GM23248 (cell line): ENCODE data around the gene TCF25. TPM values are rescaled to one million over a fixed set of nuclear protein-coding genes. Genes with fewer than 3 reads are reported as not detected.
A peak's percentile ranks its signal among the peaks of the same experiment; 100 is the strongest.
"Not testable (repeated sequence)": the region's sequence is repeated elsewhere in the genome, so short reads cannot be mapped to it uniquely, and the experiment has no call there.

Experiments
- DNase-seq: peaks from one replicate; pipeline ENCODE4 v3.0.0-alpha.2; 2015
- H2AFZ ChIP-seq: fragments of 200-600 bp; sonication (generic); 2 replicates; pipeline ENCODE4 v1.6.1; 2016; ENCODE audit warnings: antibody characterized with exemption
- H3F3A ChIP-seq: fragments of 200-600 bp; sonication (generic); 2 replicates; pipeline ENCODE4 v1.6.1; 2016; ENCODE audit warnings: mild to moderate bottlenecking, antibody characterized with exemption, mixed run types; ENCODE audit not compliant: insufficient read depth
- H3K27ac ChIP-seq: fragments of 200-600 bp; sonication (generic); 2 replicates; pipeline ENCODE4 v1.5.1; 2016; ENCODE audit warnings: mild to moderate bottlenecking
- H3K27me3 ChIP-seq: fragments of 200-600 bp; sonication (generic); replicated peaks from 2 replicates; pipeline ENCODE4 v1.6.1; 2016; ENCODE audit warnings: mild to moderate bottlenecking; ENCODE audit not compliant: insufficient read depth
- H3K36me3 ChIP-seq: fragments of 200-600 bp; sonication (generic); 2 replicates; pipeline ENCODE4 v1.6.1; 2016; ENCODE audit warnings: low read depth, mild to moderate bottlenecking
- H3K4me1 ChIP-seq: fragments of 200-600 bp; sonication (generic); 2 replicates; pipeline ENCODE4 v1.6.1; 2016; ENCODE audit warnings: mild to moderate bottlenecking; ENCODE audit not compliant: insufficient read depth
- H3K4me2 ChIP-seq: fragments of 200-600 bp; sonication (generic); one replicate; pipeline ENCODE4 v1.6.1; 2016; ENCODE audit warnings: mild to moderate bottlenecking; ENCODE audit not compliant: unreplicated experiment
- H3K4me3 ChIP-seq: fragments of 200-600 bp; sonication (generic); 2 replicates; pipeline ENCODE4 v1.5.1; 2016; ENCODE audit warnings: mild to moderate bottlenecking
- H3K79me2 ChIP-seq: fragments of 200-600 bp; sonication (generic); 2 replicates; pipeline ENCODE4 v1.6.1; 2016; ENCODE audit warnings: mild to moderate bottlenecking; ENCODE audit not compliant: insufficient read depth
- H3K9ac ChIP-seq: fragments of 200-600 bp; sonication (generic); 2 replicates; pipeline ENCODE4 v1.6.1; 2016; ENCODE audit warnings: mild to moderate bottlenecking
- H3K9me2 ChIP-seq: fragments of 200-600 bp; sonication (generic); 2 replicates; pipeline ENCODE4 v1.6.1; 2016; ENCODE audit warnings: mixed run types, mild to moderate bottlenecking, moderate library complexity; ENCODE audit not compliant: insufficient read depth
- H3K9me3 ChIP-seq: fragments of 200-600 bp; sonication (generic); one replicate; pipeline ENCODE4 v1.6.1; 2017; ENCODE audit warnings: low read depth
- H4K20me1 ChIP-seq: fragments of 200-600 bp; sonication (generic); 2 replicates; pipeline ENCODE4 v1.6.0; 2016; ENCODE audit not compliant: insufficient read depth
- EZH2 ChIP-seq: fragments of 200-600 bp; sonication (generic); IDR thresholded peaks from 2 replicates; pipeline ENCODE4 v1.6.1; 2018; ENCODE audit warnings: antibody characterized with exemption, mild to moderate bottlenecking; ENCODE audit not compliant: insufficient read depth, poor library complexity, severe bottlenecking
- EZH2phosphoT487 ChIP-seq: fragments of 200-600 bp; sonication (generic); IDR thresholded peaks from 2 replicates; pipeline ENCODE4 v1.6.1; 2018; ENCODE audit warnings: antibody characterized with exemption, moderate library complexity, mild to moderate bottlenecking, low read depth; ENCODE audit not compliant: insufficient read depth
- WGBS, 2 experiments: methylation state at CpG; one replicate each; pipeline ENCODE4 v1.1.6; 2015 to 2017; ENCODE audit warnings: low lambda C conversion rate in 2 of 2, low coverage in 1 of 2; ENCODE audit errors: missing lambda C conversion rate in 2 of 2; 5-methylcytosine and 5-hydroxymethylcytosine counted together
- in situ Hi-C: fragments of 300-500 bp; cut with MboI; formaldehyde crosslinking; loops from 2 replicates; pipeline ENCODE4 v1.15.0; 2020
- polyA plus RNA-seq: library from polyadenylated mRNA; unstranded; fragments of >200 nt; fragmentation: Nextera tagmentation; extraction: Ambion mirVana; gene quantifications from 2 replicates; pipeline ENCODE4 v1.2.1, GENCODE V29; 2016
- total RNA-seq: library from RNA; depleted of rRNA; stranded (reverse); fragments of >200 nt; shearing (Covaris generic); gene quantifications from 2 replicates; pipeline ENCODE4 v1.2.3, GENCODE V29; 2014

TCF25 gene
- total and polyA plus RNA-seq, 2 experiments from 2014 or later: 143 to 162 TPM

DNA sequence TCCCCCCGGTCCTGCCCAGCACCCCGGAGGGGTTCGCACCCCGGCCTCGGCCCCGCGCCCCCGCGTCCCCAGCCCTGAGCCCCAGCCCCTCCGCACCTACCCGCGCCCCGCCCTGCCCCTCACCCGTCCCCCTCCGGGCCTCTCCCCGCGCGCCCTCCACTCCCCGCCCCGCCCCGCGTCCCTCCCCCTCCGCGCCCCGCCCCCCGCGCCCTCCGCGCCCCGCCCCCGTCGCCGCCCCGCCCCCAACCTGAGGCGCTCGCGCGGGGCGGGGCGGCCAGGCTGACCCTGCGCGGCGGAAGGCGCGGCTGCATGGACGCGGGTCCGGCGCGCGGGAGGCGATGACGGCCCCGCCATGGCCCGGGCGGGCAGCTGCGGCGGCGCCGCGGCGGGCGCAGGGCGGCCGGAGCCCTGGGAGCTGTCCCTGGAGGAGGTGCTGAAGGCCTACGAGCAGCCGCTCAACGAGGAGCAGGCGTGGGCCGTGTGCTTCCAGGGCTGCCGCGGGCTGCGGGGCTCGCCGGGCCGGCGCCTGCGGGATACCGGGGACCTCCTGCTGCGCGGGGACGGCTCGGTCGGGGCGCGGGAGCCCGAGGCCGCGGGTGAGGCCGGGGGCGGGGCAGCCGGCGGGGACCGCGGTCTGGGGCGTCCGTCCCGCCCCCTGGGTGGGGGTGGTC lies 45.1 kb upstream of the TCF25 start, which contains the start of gene SPIRE2:
SPIRE2 (plus strand) TSS at position 277 of the 671 bp plus-strand sequence; CDS start at position 353, 76 bp downstream.
- in situ Hi-C loops: no loop called here
- Histone ChIP-seq H4K20me1 (no peaks in the 10 kb centered on the region), H2AFZ (peak within 1 kb of the TSS; percentile 59), H3K27ac (no peak within 1 kb of the TSS), H3K9me2 (no peaks in the 10 kb centered on the region), H3K79me2 (no peaks in the 10 kb centered on the region), H3K4me2 (peak within 1 kb of the TSS; percentile 56), H3K4me3 (peak within 1 kb of the TSS; percentile 67), H3F3A (no peaks in the 10 kb centered on the region), H3K9me3 (no peaks in the 10 kb centered on the region), H3K27me3 (no peaks in the 10 kb centered on the region), H3K36me3 (no peaks in the 10 kb centered on the region), H3K9ac (peak within 1 kb of the TSS; percentile 39; the same call in 1 of the 2 replicates), H3K4me1 (no peaks in the 10 kb centered on the region)
- DNase-seq: peak; percentile 91
- WGBS, 2 experiments: 4% methylated on average over 19 to 57 of the region's 98 CpGs
- TF ChIP-seq EZH2 (no peak), EZH2phosphoT487 (no peak)

- no peaks in the 10 kb centered on the region for H3K27me3 ChIP-seq
- WGBS, 2 experiments: 18 to 30% methylated on average over 15 to 26 of the region's 26 CpGs
- H3K4me1 ChIP-seq: no peaks in the 10 kb centered on the region
- H3K4me2 ChIP-seq: peak overlapping the region; percentile 48
- H3K36me3 ChIP-seq: no peaks in the 10 kb centered on the region
- no peaks in the 10 kb centered on the region for H3K9me3 ChIP-seq
- no peaks in the 10 kb centered on the region for H4K20me1 ChIP-seq
- DNase-seq: no peak
- no peaks in the 10 kb centered on the region for H3K79me2 ChIP-seq
- peak overlapping the region; percentile 57 for H3K4me3 ChIP-seq
- TF ChIP-seq EZH2phosphoT487: no peak
- TF ChIP-seq EZH2: no peak
- H3K27ac ChIP-seq: no peak overlapping the region
- H3K9me2 ChIP-seq: no peaks in the 10 kb centered on the region
- no peaks in the 10 kb centered on the region for H3F3A ChIP-seq
- H3K9ac ChIP-seq: no peak overlapping the region
- in situ Hi-C loops: no loop called here
- no peak overlapping the region for H2AFZ ChIP-seq
These were observed 44.3 kb upstream of the TCF25 start for GRCh38 chr16:89828870-89829629.

GRCh38 chr16:89829630-89830437 lies 43.6 kb upstream of the TCF25 start:
- DNase-seq: no peak
- H3F3A ChIP-seq: no peaks in the 10 kb centered on the region

DNA sequence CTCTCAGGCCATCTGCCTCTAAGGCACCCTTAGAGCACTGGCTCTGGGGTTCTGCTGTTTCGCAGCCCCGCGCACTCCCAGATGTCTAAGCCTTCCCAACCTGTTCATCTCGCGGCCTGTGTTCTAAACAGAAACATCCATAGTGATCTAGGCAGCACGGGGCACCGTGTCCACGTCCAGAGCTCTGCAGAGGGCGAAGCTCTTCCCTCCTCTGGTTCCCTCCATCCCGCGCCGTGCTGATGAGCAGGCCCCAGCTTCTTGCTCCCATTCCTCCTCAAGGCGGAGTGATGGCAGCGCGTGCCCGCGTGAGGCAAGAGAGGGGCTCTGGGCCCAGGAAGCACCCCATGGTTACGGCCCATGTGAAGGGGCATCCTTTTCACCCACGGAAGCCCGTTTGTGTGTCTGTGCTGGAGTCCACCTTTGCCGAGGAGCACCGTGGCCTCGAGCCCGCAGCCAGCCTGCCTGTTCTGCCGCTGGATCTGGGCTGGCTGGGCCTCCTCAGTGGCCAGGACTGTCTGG lies 41.5 kb upstream of the TCF25 start:
- 93 to 94% methylated on average over 23 to 25 of the region's 25 CpGs for WGBS, 2 experiments
- in situ Hi-C loops: no loop called here

More at GRCh38 chr16:89829630-89830437, 43.6 kb upstream of the TCF25 start:
- H2AFZ ChIP-seq: no peak overlapping the region
- TF ChIP-seq EZH2phosphoT487 (no peak), EZH2 (no peak)
- in situ Hi-C loops: no loop called here
- no peaks in the 10 kb centered on the region for H3K9me3 ChIP-seq
- H3K27ac ChIP-seq: no peak overlapping the region
- no peaks in the 10 kb centered on the region for H3K36me3 ChIP-seq
- no peaks in the 10 kb centered on the region for H4K20me1 ChIP-seq
- no peak overlapping the region for H3K4me2 ChIP-seq
- no peaks in the 10 kb centered on the region for H3K9me2 ChIP-seq
- no peaks in the 10 kb centered on the region for H3K27me3 ChIP-seq
- H3K9ac ChIP-seq: no peak overlapping the region
- WGBS, 2 experiments: 80 to 90% methylated on average over 11 to 12 of the region's 17 CpGs
- H3K79me2 ChIP-seq: no peaks in the 10 kb centered on the region
- no peaks in the 10 kb centered on the region for H3K4me1 ChIP-seq
- H3K4me3 ChIP-seq: no peak overlapping the region

GRCh38 chr16:89833664-89834363 lies 39.6 kb upstream of the TCF25 start:
- H3K4me1 ChIP-seq, H3K79me2 ChIP-seq, DNase-seq, H3K27me3 ChIP-seq, H3K4me2 ChIP-seq, H3K27ac ChIP-seq, in situ Hi-C loops, H4K20me1 ChIP-seq, H3K9me2 ChIP-seq, H3K9ac ChIP-seq, H3K9me3 ChIP-seq, H2AFZ ChIP-seq, H3K36me3 ChIP-seq, H3F3A ChIP-seq, H3K4me3 ChIP-seq: not testable (repeated sequence)
- 95 to 96% methylated on average over 22 to 39 of the region's 39 CpGs for WGBS, 2 experiments

More for the DNA sequence above, 41.5 kb upstream of the TCF25 start:
- Histone ChIP-seq H3K79me2 (no peaks in the 10 kb centered on the region), H3K27me3 (no peaks in the 10 kb centered on the region), H3K27ac (no peak overlapping the region), H3K4me1 (no peaks in the 10 kb centered on the region), H3K4me2 (no peak overlapping the region), H3K36me3 (no peaks in the 10 kb centered on the region), H3K9ac (no peak overlapping the region), H3K9me2 (no peaks in the 10 kb centered on the region), H4K20me1 (no peaks in the 10 kb centered on the region), H3K9me3 (no peaks in the 10 kb centered on the region), H2AFZ (no peak overlapping the region), H3F3A (no peaks in the 10 kb centered on the region), H3K4me3 (no peak overlapping the region)
- DNase-seq: no peak
- TF ChIP-seq EZH2phosphoT487 (no peak), EZH2 (no peak)
